Panc1 (cell line): Measurements from ENCODE around the gene CCDC9B. TPM values are rescaled to one million over a fixed set of nuclear protein-coding genes. Genes with fewer than 3 reads are reported as not detected.
A peak's percentile ranks its signal among the peaks of the same experiment; 100 is the strongest.

Source experiments
- ATAC-seq: fragments of 200-7000 bp; cut with Tn5 transposase; 2 replicates; pipeline ENCODE4 v1.9.1; 2020; ENCODE audit warnings: mild to moderate bottlenecking, moderate library complexity
- BruUV-seq: library from RNA; stranded (reverse); fragments of 400-500 nt; replicated peaks from 2 replicates; lab custom pipeline; 2021; lab: Mats Ljungman, UMichigan
- CTCF ChIA-PET: fragments of 300-600 bp; sonication (Branson Sonifier 250); formaldehyde crosslinking; loops from one replicate; lab custom pipeline; 2022; ENCODE audit warnings: antibody characterized with exemption; lab: Charles Lee
- POLR2A ChIA-PET: fragments of 300-600 bp; sonication (Branson Sonifier 250); formaldehyde crosslinking; loops from one replicate; lab custom pipeline; 2022; ENCODE audit warnings: antibody characterized with exemption; lab: Charles Lee
- DNase-seq: peaks from one replicate; pipeline ENCODE4 v3.0.0-alpha.2; 2010; ENCODE audit warnings: low read depth, low spot score
- H3K27ac ChIP-seq: 2 replicates; pipeline ENCODE4 v1.5.1; 2011; ENCODE audit warnings: mild to moderate bottlenecking, low read length, inconsistent platforms
- H3K27me3 ChIP-seq: fragments of 200-500 bp; sonication (Bioruptor generic); 2 replicates; pipeline ENCODE4 v1.6.0; 2014; ENCODE audit warnings: low read length, inconsistent platforms; ENCODE audit not compliant: control insufficient read depth, insufficient read depth
- H3K36me3 ChIP-seq: fragments of 200-500 bp; sonication (Bioruptor generic); 2 replicates; pipeline ENCODE4 v1.5.1; 2014; ENCODE audit warnings: inconsistent platforms, mild to moderate bottlenecking, low read length, moderate library complexity; ENCODE audit not compliant: control insufficient read depth, insufficient read depth
- H3K4me1 ChIP-seq: 2 replicates; pipeline ENCODE4 v1.5.1; 2011; ENCODE audit warnings: inconsistent platforms, mild to moderate bottlenecking, low read length, moderate library complexity; ENCODE audit not compliant: control insufficient read depth, insufficient read depth
- H3K4me3 ChIP-seq, 2 experiments: 2 replicates each; pipeline ENCODE4 v1.5.1; 2011 to 2012; ENCODE audit warnings: low read depth in 2 of 2, low read length in 2 of 2, mild to moderate bottlenecking in 2 of 2, inconsistent platforms in 1 of 2, moderate library complexity in 1 of 2
- H3K9me3 ChIP-seq: fragments of 200-500 bp; sonication (Bioruptor generic); 2 replicates; pipeline ENCODE4 v1.5.1; 2014; ENCODE audit warnings: low read depth, mild to moderate bottlenecking, inconsistent platforms, low read length, moderate library complexity; ENCODE audit not compliant: control insufficient read depth, insufficient read depth
- CTCF ChIP-seq: fragments of 450-650 bp; IDR thresholded peaks from 2 replicates; pipeline ENCODE4 v1.5.1; 2017; ENCODE audit warnings: mild to moderate bottlenecking
- POLR2AphosphoS5 ChIP-seq: IDR thresholded peaks from 2 replicates; pipeline ENCODE4 v1.6.1; 2012; ENCODE audit warnings: mild to moderate bottlenecking, low read depth, low read length, moderate library complexity
- REST ChIP-seq, 2 experiments: IDR thresholded peaks; 2 replicates each; pipeline ENCODE4 v1.6.1; 2011 to 2012; ENCODE audit warnings: low read depth in 2 of 2, control low read depth in 1 of 2, low read length in 1 of 2, mild to moderate bottlenecking in 1 of 2, moderate library complexity in 1 of 2; ENCODE audit not compliant: insufficient read depth in 1 of 2
- SIN3A ChIP-seq: IDR thresholded peaks from 2 replicates; pipeline ENCODE4 v1.6.1; 2012; ENCODE audit warnings: low read depth, mild to moderate bottlenecking, low read length, moderate library complexity, borderline replicate concordance; ENCODE audit not compliant: insufficient read depth
- TCF7L2 ChIP-seq: IDR thresholded peaks from 2 replicates; pipeline ENCODE4 v1.6.1; 2011; ENCODE audit warnings: mild to moderate bottlenecking, low read depth, low read length, inconsistent platforms
- in situ Hi-C: cut with HindIII; loops from 2 replicates; pipeline ENCODE4 v1.10.0; 2016; ENCODE audit warnings: low sequenced_read_pairs, low pct_unique_long_range_greater_than_20kb
- intact Hi-C: fragments of 100-400 bp; cut with micrococcal nuclease; formaldehyde crosslinking; loops from one replicate; pipeline ENCODE4 v1.10.0; 2022; ENCODE audit not compliant: unreplicated experiment
- total RNA-seq: library from RNA; stranded (reverse); gene quantifications from one replicate; pipeline ENCODE4 v1.2.1, GENCODE V29; 2021; ENCODE audit not compliant: unreplicated experiment

CCDC9B gene
- total RNA-seq, 1 experiment from 2014 or later = 55.9 TPM

- CTCF ChIA-PET = interaction anchor here (0.5 to 1.8 kb wide), 3 partner anchors 22 to 513 kb away, joined by 12 to 19 read pairs (median 15); no protein-coding TSS in a partner anchor
These were observed 4.6 kb upstream of the CCDC9B start for GRCh38 chr15:40345225-40345866.

More at GRCh38 chr15:40345225-40345866, 4.6 kb upstream of the CCDC9B start:
- BruUV-seq = no TSS peak
- no peak for TF ChIP-seq POLR2AphosphoS5
- TF ChIP-seq REST (IDR thresholded peaks at IDR 0.05; ENCODE audit: insufficient read depth in 1 of 2, low read depth in 2 of 2, low read length in 1 of 2) = no peak
- no peak for TF ChIP-seq CTCF
- no peak for TF ChIP-seq SIN3A
- no peak for TF ChIP-seq TCF7L2
- peaks cover 32% of the 10 kb centered on the region for H3K4me1 ChIP-seq
- ATAC-seq (no peak), DNase-seq (no peak)
- H3K27ac ChIP-seq = peak overlapping the region; percentile 41; the same call in 1 of the 2 replicates
- no peak overlapping the region for H3K4me3 ChIP-seq
- H3K9me3 ChIP-seq = no peaks in the 10 kb centered on the region
- POLR2A ChIA-PET = interaction anchor here (0.9 kb wide), 1 partner anchor 76 kb away, joined by 3 read pairs; no protein-coding TSS in a partner anchor
- no peaks in the 10 kb centered on the region for H3K27me3 ChIP-seq
- in situ Hi-C loops (no loop called here), intact Hi-C loops (loop anchor here (2.0 kb wide), 1 partner anchor 75 kb away; no protein-coding TSS in a partner anchor)
- H3K36me3 ChIP-seq = no peaks in the 10 kb centered on the region
